ENCODE measurements around the gene SHF.

GRCh38 chr15:45228931-45229330, 41.2 kb upstream of the SHF start:
- TF ChIP-seq, protein P1, sequence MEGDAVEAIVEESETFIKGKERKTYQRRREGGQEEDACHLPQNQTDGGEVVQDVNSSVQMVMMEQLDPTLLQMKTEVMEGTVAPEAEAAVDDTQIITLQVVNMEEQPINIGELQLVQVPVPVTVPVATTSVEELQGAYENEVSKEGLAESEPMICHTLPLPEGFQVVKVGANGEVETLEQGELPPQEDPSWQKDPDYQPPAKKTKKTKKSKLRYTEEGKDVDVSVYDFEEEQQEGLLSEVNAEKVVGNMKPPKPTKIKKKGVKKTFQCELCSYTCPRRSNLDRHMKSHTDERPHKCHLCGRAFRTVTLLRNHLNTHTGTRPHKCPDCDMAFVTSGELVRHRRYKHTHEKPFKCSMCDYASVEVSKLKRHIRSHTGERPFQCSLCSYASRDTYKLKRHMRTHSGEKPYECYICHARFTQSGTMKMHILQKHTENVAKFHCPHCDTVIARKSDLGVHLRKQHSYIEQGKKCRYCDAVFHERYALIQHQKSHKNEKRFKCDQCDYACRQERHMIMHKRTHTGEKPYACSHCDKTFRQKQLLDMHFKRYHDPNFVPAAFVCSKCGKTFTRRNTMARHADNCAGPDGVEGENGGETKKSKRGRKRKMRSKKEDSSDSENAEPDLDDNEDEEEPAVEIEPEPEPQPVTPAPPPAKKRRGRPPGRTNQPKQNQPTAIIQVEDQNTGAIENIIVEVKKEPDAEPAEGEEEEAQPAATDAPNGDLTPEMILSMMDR (optimal IDR thresholded peaks at IDR 0.05 in 1 of 3, IDR thresholded peaks at IDR 0.05 in 1 of 3, conservative IDR thresholded peaks at IDR 0.05 in 1 of 3; ENCODE audit: extremely low read depth in 1 of 3, insufficient read depth in 2 of 3, low read length in 3 of 3), result no peak
- no peak for TF ChIP-seq EZH2 (IDR thresholded peaks at IDR 0.05; ENCODE audit: low read length)

Measured in keratinocyte (primary cell).